B cell (primary cell): Measurements from ENCODE around the gene PCBP3. TPM values are rescaled to one million over a fixed set of nuclear protein-coding genes. Genes with fewer than 3 reads are reported as not detected.

Source experiments
- ATAC-seq: fragments of 200-7000 bp; cut with Tn5 transposase; one replicate; pipeline ENCODE4 v1.10.0; 2021; ENCODE audit warnings: low read depth, mild to moderate bottlenecking, moderate number of reproducible peaks, moderate library complexity
- CTCF ChIA-PET: fragments of 350-600 bp; sonication (Branson Sonifier 250); formaldehyde crosslinking; loops from one replicate; lab custom pipeline; 2021; ENCODE audit warnings: antibody characterized with exemption, inconsistent platforms; lab: Charles Lee
- POLR2A ChIA-PET: fragments of 350-600 bp; sonication (Branson Sonifier 250); formaldehyde crosslinking; loops from one replicate; lab custom pipeline; 2021; ENCODE audit warnings: antibody characterized with exemption; lab: Charles Lee
- DNase-seq: peaks from one replicate; pipeline ENCODE4 v3.0.0; 2013
- H2AFZ ChIP-seq: 2 replicates; pipeline ENCODE4 v1.6.1; 2012; ENCODE audit warnings: mild to moderate bottlenecking, low read depth, low read length; ENCODE audit not compliant: insufficient read depth, poor library complexity, severe bottlenecking
- H3K27ac ChIP-seq, 2 donors: 1 replicate in 1 of 2; 2 replicates in 1 of 2; pipeline ENCODE4 v1.5.1; 2012 to 2013; ENCODE audit warnings: low read length in 2 of 2, mild to moderate bottlenecking in 2 of 2, moderate library complexity in 1 of 2
- H3K27me3 ChIP-seq, 4 experiments: fragments of 200-600 bp in 1 of 4; sonication (generic) in 1 of 4; replicated peaks in 1 of 4; 1 replicate in 2 of 4; 2 replicates in 2 of 4; pipeline versions ENCODE4 v1.6.1 to v1.7.0; 2013 to 2016; ENCODE audit warnings: low read length in 3 of 4, mild to moderate bottlenecking in 2 of 4, mixed read lengths in 1 of 4, moderate library complexity in 1 of 4; ENCODE audit not compliant: insufficient read depth in 4 of 4, control insufficient read depth in 3 of 4; ENCODE audit errors: control extremely low read depth in 1 of 4
- H3K36me3 ChIP-seq, 2 experiments: replicated peaks in 1 of 2; 1 replicate in 1 of 2; 2 replicates in 1 of 2; pipeline versions ENCODE4 v1.6.1 to v1.7.1; 2013; ENCODE audit warnings: low read length in 1 of 2; ENCODE audit not compliant: insufficient read depth in 2 of 2, control insufficient read depth in 1 of 2; ENCODE audit errors: control extremely low read depth in 1 of 2, extremely low read depth in 1 of 2
- H3K4me1 ChIP-seq, 2 donors: fragments of 200-600 bp in 1 of 2; sonication (generic) in 1 of 2; 1 replicate in 1 of 2; 2 replicates in 1 of 2; pipeline versions ENCODE4 v1.5.1 to v1.6.1; 2013 to 2017; ENCODE audit warnings: low read length in 2 of 2; ENCODE audit not compliant: control insufficient read depth in 2 of 2, insufficient read depth in 2 of 2
- H3K4me2 ChIP-seq: replicated peaks from 2 replicates; pipeline ENCODE3; 2012; ENCODE audit warnings: mild to moderate bottlenecking, low read depth, low read length; ENCODE audit not compliant: poor library complexity, severe bottlenecking
- H3K4me3 ChIP-seq, 5 experiments: fragments of 200-600 bp in 1 of 5; sonication (generic) in 1 of 5; 1 replicate in 3 of 5; 2 replicates in 2 of 5; pipeline versions ENCODE4 v1.5.1 to v1.7.0; 2011 to 2016; ENCODE audit warnings: low read length in 4 of 5, mild to moderate bottlenecking in 4 of 5, low read depth in 2 of 5, control low read depth in 1 of 5, moderate library complexity in 1 of 5; ENCODE audit not compliant: insufficient read depth in 1 of 5; ENCODE audit errors: control extremely low read depth in 1 of 5, extremely low read depth in 1 of 5
- H3K79me2 ChIP-seq: fragments of 200-600 bp; sonication (generic); one replicate; pipeline ENCODE4 v1.6.0; 2016; ENCODE audit warnings: low read length; ENCODE audit not compliant: control insufficient read depth, insufficient read depth
- H3K9ac ChIP-seq: fragments of 200-600 bp; sonication (generic); 2 replicates; pipeline ENCODE4 v1.6.1; 2017; ENCODE audit warnings: mild to moderate bottlenecking, low read length, moderate library complexity
- H3K9me3 ChIP-seq, 3 donors: one replicate each; pipeline versions ENCODE4 v1.6.1 to v1.7.1; 2013; ENCODE audit warnings: low read length in 2 of 3; ENCODE audit not compliant: control insufficient read depth in 2 of 3, insufficient read depth in 1 of 3; ENCODE audit errors: control extremely low read depth in 1 of 3
- H4K20me1 ChIP-seq: 2 replicates; pipeline ENCODE4 v1.6.0; 2012; ENCODE audit warnings: mild to moderate bottlenecking, low read length; ENCODE audit not compliant: insufficient read depth, control insufficient read depth, poor library complexity, severe bottlenecking
- H3K27ac Mint-ChIP-seq: one replicate; pipeline ENCODE4 v1.8.0; 2021; ENCODE audit warnings: mixed read lengths
- H3K27me3 Mint-ChIP-seq: one replicate; pipeline ENCODE4 v1.8.0; 2021; ENCODE audit warnings: mixed read lengths
- H3K4me1 Mint-ChIP-seq: one replicate; pipeline ENCODE4 v1.8.0; 2021; ENCODE audit warnings: mixed read lengths
- H3K4me3 Mint-ChIP-seq: one replicate; pipeline ENCODE4 v1.8.0; 2021; ENCODE audit warnings: mixed read lengths
- H3K9me3 Mint-ChIP-seq: one replicate; pipeline ENCODE4 v1.8.0; 2022; ENCODE audit warnings: mixed read lengths; ENCODE audit not compliant: insufficient read depth
- CTCF ChIP-seq: fragments of 200-600 bp; IDR thresholded peaks from one replicate; pipeline ENCODE4 v1.8.0; 2022; ENCODE audit warnings: antibody characterized with exemption, mild to moderate bottlenecking
- EZH2 ChIP-seq: IDR thresholded peaks from 2 replicates; pipeline ENCODE4 v1.6.1; 2012; ENCODE audit warnings: borderline replicate concordance, low read depth, mild to moderate bottlenecking, moderate library complexity, low read length; ENCODE audit not compliant: insufficient read depth, poor library complexity, severe bottlenecking
- WGBS: methylation state at CpG from one replicate; pipeline ENCODE4 v1.1.5; 2013; ENCODE audit warnings: missing lambda C conversion rate; ENCODE audit not compliant: insufficient coverage; 5-methylcytosine and 5-hydroxymethylcytosine counted together
- intact Hi-C: fragments of 100-400 bp; cut with micrococcal nuclease; formaldehyde crosslinking; loops from one replicate; pipeline ENCODE4 v1.10.0; 2022
- polyA plus RNA-seq: library from polyadenylated mRNA; depleted of rRNA; stranded (reverse); fragments of >200 nt; gene quantifications from 2 replicates; pipeline ENCODE4 v1.2.3, GENCODE V29; 2012
- total RNA-seq, 2 donors: library from RNA; stranded (reverse); fragments of 120-200 nt in 1 of 2; gene quantifications; 1 replicate in 1 of 2; 2 replicates in 1 of 2; pipeline versions ENCODE4 v1.2.3 to v1.2.4, GENCODE V29; 2013 to 2022

PCBP3 gene
- total and polyA plus RNA-seq, 2 donors (not counting 1 experiment from before 2014, with no cell fraction given), result 0.45 to 2.7 TPM

GRCh38 chr21:45982092-45982757, 338.7 kb downstream of the PCBP3 start:
- Histone ChIP-seq H3K27me3 (peaks cover 0 to 48% (median 12%) of the 10 kb centered on the region in 4 experiments), H3K27ac (no peak overlapping the region), H3K4me3 (peak overlapping the region in 3 of 5 experiments; percentile 37 to 48 (median 38)), H3K9ac (peak overlapping the region; percentile 47), H4K20me1 (no peaks in the 10 kb centered on the region), H3K4me2 (peak overlapping the region; percentile 84), H3K9me3 (peaks cover 0 to 15% (median 0%) of the 10 kb centered on the region in 3 donors), H2AFZ (peak overlapping the region; percentile 65), H3K36me3 (no peaks in the 10 kb centered on the region), H3K4me1 (peaks cover 19 to 20% of the 10 kb centered on the region in 2 donors), H3K79me2 (no peaks in the 10 kb centered on the region)
- CTCF ChIA-PET, result interaction anchor here (1.2 kb wide), 1 partner anchor 10 kb away, joined by 3 read pairs; no protein-coding TSS in a partner anchor
- Mint-ChIP-seq H3K27ac (no peak overlapping the region), H3K4me3 (peak overlapping the region; percentile 60), H3K27me3 (peaks cover 14% of the 10 kb centered on the region), H3K4me1 (peaks cover 4% of the 10 kb centered on the region), H3K9me3 (no peaks in the 10 kb centered on the region)
- intact Hi-C loops, result no loop called here
- POLR2A ChIA-PET, result no interaction called here
- WGBS, result 14% methylated on average over 39 of the region's 45 CpGs
- no peak for ATAC-seq
- DNase-seq, result peak; percentile 45
- TF ChIP-seq EZH2 (no peak), CTCF (no peak)
